ENCODE data around the gene USB1. TPM values are rescaled to one million over a fixed set of nuclear protein-coding genes. Genes with fewer than 3 reads are reported as not detected.

USB1 gene
- total and polyA plus RNA-seq, 11 donors = 20.3 to 61.9 (median 34.4) TPM

DNA sequence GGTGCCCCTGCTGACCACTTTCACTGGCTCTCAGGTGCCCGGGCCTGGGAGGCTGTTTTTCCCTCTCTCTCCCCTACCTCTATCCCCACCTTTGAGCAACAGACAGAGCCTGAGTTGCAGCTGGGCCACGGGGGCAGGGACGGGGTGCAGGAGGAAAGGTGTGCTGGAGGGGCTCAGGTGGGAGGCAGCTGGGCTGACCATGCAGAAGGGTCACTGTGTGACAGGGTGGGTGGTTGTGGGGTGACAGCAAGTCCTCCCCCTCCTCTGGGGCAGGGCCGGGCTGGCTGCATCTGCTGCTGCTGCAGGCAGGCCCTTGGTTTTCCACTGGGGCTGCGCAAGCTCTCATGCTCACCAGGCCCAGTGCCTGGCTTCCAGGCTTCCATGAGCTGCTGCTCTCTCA, 7.3 kb upstream of the USB1 start:
- no peak for ATAC-seq
- intact Hi-C loops (cut with DNase I) = loop anchor here in 2 of 10 donors (5.0 to 10.0 kb wide), 2 partner anchors 57 to 239 kb away; no protein-coding TSS in a partner anchor
- 86 to 98% (median 90%) methylated on average over 1 to 5 of the region's 5 CpGs for WGBS, 4 donors

GRCh38 chr16:57994361-57994760, 6.8 kb upstream of the USB1 start:
- Histone ChIP-seq H3K27ac (peak overlapping the region in 1 of 12 donors; percentile 24), H3K9me3 (no peaks in the 10 kb centered on the region), H3K36me3 (peaks cover 0 to 48% (median 36%) of the 10 kb centered on the region in 9 donors), H3K4me3 (no peak overlapping the region), H3K4me1 (peaks cover 3 to 52% (median 21%) of the 10 kb centered on the region in 12 donors), H3K27me3 (no peaks in the 10 kb centered on the region)
- no peak for ATAC-seq
- no peak for TF ChIP-seq POLR2A (IDR thresholded peaks at IDR 0.05)
- TF ChIP-seq, protein P1, sequence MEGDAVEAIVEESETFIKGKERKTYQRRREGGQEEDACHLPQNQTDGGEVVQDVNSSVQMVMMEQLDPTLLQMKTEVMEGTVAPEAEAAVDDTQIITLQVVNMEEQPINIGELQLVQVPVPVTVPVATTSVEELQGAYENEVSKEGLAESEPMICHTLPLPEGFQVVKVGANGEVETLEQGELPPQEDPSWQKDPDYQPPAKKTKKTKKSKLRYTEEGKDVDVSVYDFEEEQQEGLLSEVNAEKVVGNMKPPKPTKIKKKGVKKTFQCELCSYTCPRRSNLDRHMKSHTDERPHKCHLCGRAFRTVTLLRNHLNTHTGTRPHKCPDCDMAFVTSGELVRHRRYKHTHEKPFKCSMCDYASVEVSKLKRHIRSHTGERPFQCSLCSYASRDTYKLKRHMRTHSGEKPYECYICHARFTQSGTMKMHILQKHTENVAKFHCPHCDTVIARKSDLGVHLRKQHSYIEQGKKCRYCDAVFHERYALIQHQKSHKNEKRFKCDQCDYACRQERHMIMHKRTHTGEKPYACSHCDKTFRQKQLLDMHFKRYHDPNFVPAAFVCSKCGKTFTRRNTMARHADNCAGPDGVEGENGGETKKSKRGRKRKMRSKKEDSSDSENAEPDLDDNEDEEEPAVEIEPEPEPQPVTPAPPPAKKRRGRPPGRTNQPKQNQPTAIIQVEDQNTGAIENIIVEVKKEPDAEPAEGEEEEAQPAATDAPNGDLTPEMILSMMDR (IDR thresholded peaks at IDR 0.05) = no peak
- 91 to 96% (median 92%) methylated on average over 4 of the region's 4 CpGs for WGBS, 4 donors
- intact Hi-C loops (cut with DNase I) = loop anchor here in 2 of 10 donors (5.0 to 10.0 kb wide), 2 partner anchors 57 to 240 kb away; no protein-coding TSS in a partner anchor
- no peak for DNase-seq

More for the DNA sequence above, 7.3 kb upstream of the USB1 start:
- TF ChIP-seq POLR2A (IDR thresholded peaks at IDR 0.05) = no peak
- TF ChIP-seq, protein P1 (IDR thresholded peaks at IDR 0.05) = no peak
- Histone ChIP-seq H3K27me3 (no peaks in the 10 kb centered on the region), H3K27ac (no peak overlapping the region), H3K9me3 (no peaks in the 10 kb centered on the region), H3K4me3 (no peak overlapping the region), H3K4me1 (peaks cover 3 to 48% (median 17%) of the 10 kb centered on the region in 12 donors), H3K36me3 (peaks cover 0 to 48% (median 36%) of the 10 kb centered on the region in 9 donors)
- DNase-seq = peak in 1 of 5 donors; percentile 46

DNA sequence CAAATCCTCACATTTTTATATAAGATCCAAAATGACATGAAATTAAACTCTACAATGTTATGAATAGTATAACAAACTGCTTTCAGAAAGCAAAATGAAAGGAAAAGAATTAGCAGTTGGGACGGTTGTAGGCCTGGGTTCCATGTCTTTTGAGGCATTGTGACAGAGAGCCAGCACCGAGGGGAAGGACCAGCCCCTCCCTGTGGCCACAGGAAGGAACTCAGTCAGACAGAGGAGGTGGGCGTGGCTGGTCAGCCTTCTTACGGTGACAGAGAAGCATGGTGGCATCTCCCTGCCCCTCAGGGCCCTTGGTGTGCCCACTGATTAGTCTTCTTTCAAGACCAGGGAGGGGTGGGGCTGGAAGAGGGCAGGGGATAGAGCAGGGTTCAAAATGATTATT, 6.4 kb upstream of the USB1 start:
- WGBS, 4 donors = 21 to 32% (median 25%) methylated on average over 4 of the region's 4 CpGs
- H3K27me3 ChIP-seq = no peaks in the 10 kb centered on the region
- peak in 4 of 5 donors; percentile 54 to 76 (median 70) for DNase-seq
- no peaks in the 10 kb centered on the region for H3K9me3 ChIP-seq
- intact Hi-C loops (cut with DNase I) = loop anchor here in 5 of 10 donors (5.0 to 10.0 kb wide), 4 partner anchors 57 to 417 kb away; no protein-coding TSS in a partner anchor
- H3K36me3 ChIP-seq = peaks cover 0 to 48% (median 36%) of the 10 kb centered on the region in 9 donors
- ATAC-seq = peak in 3 of 4 donors; percentile 42 to 73 (median 51)
- no peak overlapping the region for H3K4me3 ChIP-seq
- peak overlapping the region in 1 of 12 donors; percentile 24 for H3K27ac ChIP-seq
- peaks cover 3 to 56% (median 26%) of the 10 kb centered on the region in 12 donors for H3K4me1 ChIP-seq
- no peak for TF ChIP-seq POLR2A (IDR thresholded peaks at IDR 0.05)
- TF ChIP-seq, protein P1 (IDR thresholded peaks at IDR 0.05) = peak in 7 of 12 donors; percentile 7 to 43 (median 36)

GRCh38 chr16:57995721-57996405, 5.3 kb upstream of the USB1 start:
- H3K27ac ChIP-seq = peak overlapping the region in 1 of 12 donors; percentile 24
- DNase-seq (peak in 1 of 5 donors; percentile 28), ATAC-seq (no peak)
- H3K4me3 ChIP-seq = no peak overlapping the region
- peaks cover 0 to 48% (median 36%) of the 10 kb centered on the region in 9 donors for H3K36me3 ChIP-seq
- intact Hi-C loops (cut with DNase I) = loop anchor here in 4 of 10 donors (5.0 to 10.0 kb wide), 3 partner anchors 239 to 419 kb away; no protein-coding TSS in a partner anchor
- 79 to 91% (median 90%) methylated on average over 11 to 18 of the region's 18 CpGs for WGBS, 4 donors
- H3K27me3 ChIP-seq = no peaks in the 10 kb centered on the region
- H3K9me3 ChIP-seq = no peaks in the 10 kb centered on the region
- peaks cover 3 to 58% (median 27%) of the 10 kb centered on the region in 12 donors for H3K4me1 ChIP-seq
- no peak for TF ChIP-seq POLR2A (IDR thresholded peaks at IDR 0.05)
- TF ChIP-seq, protein P1 (IDR thresholded peaks at IDR 0.05) = no peak

All from heart left ventricle (tissue), 16 donors.